Measurements from ENCODE around the gene RDH5. TPM values are rescaled to one million over a fixed set of nuclear protein-coding genes. Genes with fewer than 3 reads are reported as not detected.

RDH5 gene
- total and polyA plus RNA-seq, 9 donors, result 3.7 to 8.9 (median 5.9) TPM

GRCh38 chr12:55696141-55696540 lies 24.1 kb upstream of the RDH5 start:
- Histone ChIP-seq H3K4me3 (no peak overlapping the region), H3K4me1 (ENCODE audit: insufficient read depth) (no peaks in the 10 kb centered on the region), H3K27me3 (no peaks in the 10 kb centered on the region), H3K9me3 (no peaks in the 10 kb centered on the region), H3K27ac (no peak overlapping the region), H3K36me3 (no peaks in the 10 kb centered on the region)
- intact Hi-C loops (cut with DNase I), result no loop called here
- TF ChIP-seq CTCF (IDR thresholded peaks at IDR 0.05), result no peak
- DNase-seq, result peak in 1 of 5 donors; percentile 18
- 86 to 94% (median 90%) methylated on average over 6 of the region's 6 CpGs for WGBS, 3 donors

GRCh38 chr12:55696796-55697462 lies 23.3 kb upstream of the RDH5 start:
- Histone ChIP-seq H3K4me3 (no peak overlapping the region), H3K4me1 (ENCODE audit: insufficient read depth) (no peaks in the 10 kb centered on the region), H3K27ac (no peak overlapping the region), H3K27me3 (no peaks in the 10 kb centered on the region), H3K9me3 (no peaks in the 10 kb centered on the region), H3K36me3 (no peaks in the 10 kb centered on the region)
- peak in 1 of 5 donors; percentile 10 for DNase-seq
- WGBS, 3 donors, result 81 to 85% (median 82%) methylated on average over 19 of the region's 19 CpGs
- intact Hi-C loops (cut with DNase I), result no loop called here
- TF ChIP-seq EP300 (IDR thresholded peaks at IDR 0.05), result no peak
- no peak for TF ChIP-seq POLR2A (IDR thresholded peaks at IDR 0.05)
- TF ChIP-seq CTCF (IDR thresholded peaks at IDR 0.05), result no peak

- H3K27ac ChIP-seq, result no peak overlapping the region
- DNase-seq, result no peak
- H3K36me3 ChIP-seq, result no peaks in the 10 kb centered on the region
- no peaks in the 10 kb centered on the region for H3K27me3 ChIP-seq
- no peaks in the 10 kb centered on the region for H3K4me1 ChIP-seq (ENCODE audit: insufficient read depth)
- 83 to 89% (median 87%) methylated on average over 7 of the region's 7 CpGs for WGBS, 3 donors
- no peaks in the 10 kb centered on the region for H3K9me3 ChIP-seq
- intact Hi-C loops (cut with DNase I), result no loop called here
- no peak for TF ChIP-seq CTCF (IDR thresholded peaks at IDR 0.05)
- TF ChIP-seq EP300 (IDR thresholded peaks at IDR 0.05), result no peak
- TF ChIP-seq POLR2A (IDR thresholded peaks at IDR 0.05), result no peak
- no peak overlapping the region for H3K4me3 ChIP-seq
These were observed 22.5 kb upstream of the RDH5 start for GRCh38 chr12:55697686-55698085.

DNA sequence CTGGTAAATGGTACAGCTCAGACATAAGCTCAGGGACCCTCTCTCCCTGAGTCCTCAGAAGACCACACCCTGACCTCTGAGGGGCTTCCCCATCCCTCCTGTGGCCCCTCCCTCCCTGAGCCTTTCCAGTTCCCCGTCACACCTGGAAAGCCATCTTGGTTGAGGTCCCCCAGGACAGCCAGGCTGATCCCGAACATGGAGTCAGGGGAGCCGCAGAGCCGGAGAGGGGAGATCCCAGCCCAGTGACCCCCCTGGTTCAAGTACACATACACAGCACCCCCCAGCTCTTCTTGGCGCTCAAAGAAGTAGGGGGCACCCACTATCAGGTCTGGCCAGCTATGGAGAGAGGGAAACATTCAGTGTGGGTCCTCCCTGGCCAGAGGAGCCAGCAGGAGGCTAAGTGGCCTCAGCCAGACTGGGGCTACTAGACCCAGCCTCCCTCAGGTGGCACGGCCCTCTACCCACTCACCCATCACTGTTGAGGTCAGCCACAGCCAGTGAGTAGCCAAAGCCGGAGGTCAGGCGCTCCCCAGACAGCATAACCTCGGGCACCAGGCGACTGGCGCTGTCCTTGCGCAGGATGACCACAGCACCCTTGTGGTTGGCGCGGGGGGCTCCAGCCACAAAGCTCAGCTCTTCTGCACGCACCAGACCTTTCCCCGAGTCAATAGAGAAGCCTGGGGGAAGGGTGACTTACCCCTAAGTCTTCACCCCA lies 21.8 kb upstream of the RDH5 start:
- H3K4me1 ChIP-seq (ENCODE audit: insufficient read depth), result no peaks in the 10 kb centered on the region
- H3K27ac ChIP-seq, result no peak overlapping the region
- no peaks in the 10 kb centered on the region for H3K9me3 ChIP-seq
- intact Hi-C loops (cut with DNase I), result no loop called here
- H3K4me3 ChIP-seq, result no peak overlapping the region
- DNase-seq, result peak in 2 of 5 donors; percentile 9 to 19
- TF ChIP-seq CTCF (IDR thresholded peaks at IDR 0.05), result no peak
- TF ChIP-seq POLR2A (IDR thresholded peaks at IDR 0.05), result no peak
- no peak for TF ChIP-seq EP300 (IDR thresholded peaks at IDR 0.05)
- WGBS, 3 donors, result 87 to 92% (median 90%) methylated on average over 15 to 16 of the region's 16 CpGs
- H3K36me3 ChIP-seq, result no peaks in the 10 kb centered on the region
- no peaks in the 10 kb centered on the region for H3K27me3 ChIP-seq
